NCI-H2107 (cell line): Measurements from ENCODE around the gene RBM47.
A peak's percentile ranks its signal among the peaks of the same experiment; 100 is the strongest.
"Not testable (repeated sequence)": the region's sequence is repeated elsewhere in the genome, so short reads cannot be mapped to it uniquely, and the experiment has no call there.

ENCODE experiments used
- DNase-seq: peaks from one replicate; lab custom pipeline; 2025; lab: John Stamatoyannopoulos, UW

RBM47 gene

GRCh38 chr4:40629401-40630334, at the start of gene RBM47:
Gene RBM47, minus strand, starts transcription at chr4:40629864. Its CDS starts 190,971 bp downstream, at chr4:40438893.
- no peak for DNase-seq

GRCh38 chr4:40678421-40678820, 48.8 kb upstream of the RBM47 start:
- no peak for DNase-seq

GRCh38 chr4:40675166-40675565, 45.5 kb upstream of the RBM47 start:
- no peak for DNase-seq

- DNase-seq: no peak
These were observed 43.2 kb upstream of the RBM47 start for GRCh38 chr4:40672528-40673522.

- DNase-seq: no peak
These were observed 39.8 kb upstream of the RBM47 start for GRCh38 chr4:40669504-40669903.

- DNase-seq: no peak
These were observed 36.2 kb upstream of the RBM47 start for GRCh38 chr4:40665842-40666241.

GRCh38 chr4:40662962-40663604, 33.4 kb upstream of the RBM47 start:
- DNase-seq: peak; percentile 8

GRCh38 chr4:40661803-40662202, 32.1 kb upstream of the RBM47 start:
- no peak for DNase-seq

- DNase-seq: no peak
These were observed 26.7 kb upstream of the RBM47 start for GRCh38 chr4:40656201-40656863.

GRCh38 chr4:40651280-40651679, 21.6 kb upstream of the RBM47 start:
- DNase-seq: no peak

- no peak for DNase-seq
These were observed 19.7 kb upstream of the RBM47 start for GRCh38 chr4:40649321-40649720.

- DNase-seq: no peak
These were observed 19.1 kb upstream of the RBM47 start for GRCh38 chr4:40648742-40649281.

GRCh38 chr4:40648131-40648530, 18.5 kb upstream of the RBM47 start:
- no peak for DNase-seq

- DNase-seq: no peak
These were observed 15.9 kb upstream of the RBM47 start for GRCh38 chr4:40645586-40645985.

- DNase-seq: no peak
These were observed 2.4 kb upstream of the RBM47 start for GRCh38 chr4:40632080-40632479.

GRCh38 chr4:40630335-40631021, 814 bp upstream of the RBM47 start:
- no peak for DNase-seq

- DNase-seq: no peak
These were observed 776 bp downstream of the RBM47 start for GRCh38 chr4:40628888-40629287.

GRCh38 chr4:40628407-40628806, 1.3 kb downstream of the RBM47 start:
- not testable (repeated sequence) for DNase-seq

- no peak for DNase-seq
These were observed 2.1 kb downstream of the RBM47 start for GRCh38 chr4:40627540-40627939.

- no peak for DNase-seq
These were observed 3.3 kb downstream of the RBM47 start for GRCh38 chr4:40626183-40626990.
